Activated naive CD4-positive, alpha-beta T cell treated with Interleukin-2 at 50 U/mL for 16 hours (primary cell): ENCODE data around the gene ALDH3A2.
"Not testable (repeated sequence)": the region's sequence is repeated elsewhere in the genome, so short reads cannot be mapped to it uniquely, and the experiment has no call there.

Experiments
- DNase-seq: peaks from one replicate; pipeline ENCODE4 v3.0.0-alpha.2; 2020

Gene ALDH3A2

DNA sequence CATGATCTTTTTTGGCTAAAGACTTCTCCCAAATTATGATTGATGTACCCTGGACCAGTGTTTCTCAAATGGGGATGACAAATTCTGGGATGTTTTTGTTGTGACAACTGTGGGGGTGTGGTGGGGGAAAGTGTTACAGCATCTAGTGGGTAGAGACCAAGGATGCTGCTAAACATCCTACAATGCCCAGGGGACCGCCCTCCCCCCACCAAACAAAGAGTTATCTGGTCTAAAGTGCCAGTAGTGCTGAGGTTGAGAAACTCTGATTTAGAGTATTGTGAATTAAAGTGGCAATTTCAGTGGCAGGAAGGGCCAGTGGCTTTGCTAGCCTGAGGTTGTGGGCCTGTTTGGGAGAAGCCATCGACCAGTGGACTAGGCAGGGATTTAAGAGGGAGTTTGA, 34.6 kb downstream of the ALDH3A2 start:
- no peak for DNase-seq

GRCh38 chr17:19684909-19685580, 36.5 kb downstream of the ALDH3A2 start:
- DNase-seq = not testable (repeated sequence)

DNA sequence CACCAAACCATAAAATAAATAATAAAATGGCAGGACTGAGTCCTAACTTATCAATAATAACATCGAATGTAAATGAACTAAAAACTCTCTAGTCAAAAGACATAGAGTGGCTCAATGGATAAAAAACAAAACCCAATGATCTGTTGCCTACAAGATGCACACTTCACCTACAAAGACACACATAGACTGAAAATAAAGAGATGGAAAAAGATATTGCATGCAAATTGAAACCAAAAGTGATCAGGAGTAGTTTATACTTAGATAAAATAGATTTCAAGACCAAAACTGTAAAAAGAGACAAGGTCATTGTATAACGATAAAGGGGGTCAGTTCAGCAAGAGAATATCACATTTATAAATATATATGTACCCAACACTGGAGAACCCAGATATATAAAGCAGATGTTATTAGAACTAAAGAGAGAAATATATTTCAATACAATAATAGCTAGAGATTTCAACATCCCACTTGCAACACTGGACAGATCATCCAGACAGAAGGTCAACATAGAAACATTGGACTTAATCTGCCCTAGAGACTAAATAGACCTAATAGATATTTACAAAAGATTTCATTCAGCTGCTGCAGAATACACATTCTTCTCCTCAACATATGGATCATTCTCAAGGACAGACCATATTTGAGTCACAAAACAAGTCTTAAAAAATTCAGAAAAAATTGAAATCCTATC, 38.0 kb downstream of the ALDH3A2 start:
- no peak for DNase-seq

DNA sequence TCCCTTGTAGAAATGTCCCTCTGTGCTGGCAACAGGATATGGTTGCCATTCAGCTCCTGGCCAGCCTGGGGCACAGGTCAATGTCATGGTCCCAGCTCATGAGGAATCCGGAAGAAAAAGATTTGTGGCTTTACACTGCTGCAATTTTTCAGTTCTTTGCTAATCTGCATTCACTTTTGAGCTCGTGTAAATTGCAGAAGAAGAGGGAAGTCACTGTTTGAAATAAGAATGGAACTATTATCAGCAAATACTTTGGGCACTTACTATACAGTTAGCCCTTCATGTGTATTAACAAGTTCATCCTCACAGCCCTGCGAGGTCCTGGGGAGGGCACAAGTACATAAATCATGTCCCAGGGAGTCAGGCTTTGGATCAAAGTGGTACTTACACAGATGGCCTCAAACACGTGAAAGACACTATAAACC, 53.7 kb downstream of the ALDH3A2 start:
- no peak for DNase-seq

GRCh38 chr17:19703106-19703827, 54.7 kb downstream of the ALDH3A2 start:
- DNase-seq = no peak

- no peak for DNase-seq
These were observed 55.5 kb downstream of the ALDH3A2 start for GRCh38 chr17:19703828-19704613.

DNA sequence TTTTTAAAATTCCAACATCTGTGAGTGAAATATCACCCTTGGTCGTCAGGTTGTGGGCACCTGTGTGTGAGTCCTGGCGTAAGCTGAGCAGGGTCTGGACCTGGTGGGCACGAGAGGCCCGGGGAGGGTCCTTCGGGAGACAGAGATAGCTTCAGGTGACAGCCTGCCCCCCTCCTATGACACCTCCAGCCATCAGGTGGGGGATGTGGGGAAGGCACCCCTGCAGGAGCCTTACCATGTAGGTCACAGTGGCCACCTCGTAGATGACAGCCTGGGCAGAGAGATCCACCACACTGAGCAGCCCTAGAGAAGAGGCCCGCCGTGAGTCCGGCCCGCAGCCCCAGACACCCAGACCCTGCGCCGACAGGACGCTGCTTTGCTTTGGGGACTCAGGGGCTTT, 56.6 kb downstream of the ALDH3A2 start:
- no peak for DNase-seq

DNA sequence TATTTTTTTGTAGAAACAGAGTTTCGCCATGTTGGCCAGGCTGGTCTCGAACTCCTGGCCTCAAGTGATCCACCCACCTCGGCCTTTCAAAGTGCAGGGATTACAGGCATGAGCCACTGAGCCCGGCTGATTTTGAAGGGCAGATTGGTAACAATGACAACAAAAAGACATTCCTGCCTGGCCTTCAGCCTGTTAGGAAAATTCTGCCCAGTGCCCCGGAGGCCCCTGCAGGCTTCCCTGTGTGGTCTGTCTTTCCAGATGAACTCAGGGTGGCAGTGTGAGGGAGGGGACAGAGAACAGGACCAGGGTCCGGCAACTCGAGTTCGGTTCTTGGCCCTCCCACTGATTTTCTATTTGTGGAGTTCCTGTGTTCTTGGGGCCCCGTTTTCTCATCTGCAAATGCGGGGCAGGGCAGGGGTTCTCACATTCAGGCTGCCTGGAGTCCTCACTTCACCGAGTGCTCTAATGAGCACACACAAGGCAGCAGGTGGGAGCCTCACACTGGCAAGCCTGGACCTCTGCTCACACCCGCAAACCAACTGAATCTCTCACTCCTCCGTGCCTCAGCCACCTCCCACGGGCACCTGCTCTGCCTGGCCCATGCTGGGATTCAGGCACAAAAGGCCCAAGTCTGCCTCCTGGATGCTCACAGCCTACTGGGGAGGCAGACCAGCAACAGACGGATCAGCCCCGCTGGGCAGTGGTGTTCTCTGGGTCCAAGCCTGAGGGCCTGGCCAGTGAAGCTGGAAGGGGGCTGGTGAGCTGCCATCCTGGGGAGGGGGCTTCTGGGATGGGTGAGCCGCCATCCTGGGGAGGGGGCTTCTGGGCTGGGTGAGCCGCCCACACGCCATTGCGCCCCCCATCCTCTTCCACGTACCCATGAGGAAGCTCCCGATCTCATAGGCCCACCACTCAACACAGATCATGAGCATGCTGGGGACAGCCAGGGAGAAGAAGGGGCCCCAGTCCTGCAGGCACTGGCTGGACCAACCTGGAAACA, 57.5 kb downstream of the ALDH3A2 start:
- DNase-seq = no peak

GRCh38 chr17:19706791-19707727, 58.5 kb downstream of the ALDH3A2 start:
- no peak for DNase-seq

DNA sequence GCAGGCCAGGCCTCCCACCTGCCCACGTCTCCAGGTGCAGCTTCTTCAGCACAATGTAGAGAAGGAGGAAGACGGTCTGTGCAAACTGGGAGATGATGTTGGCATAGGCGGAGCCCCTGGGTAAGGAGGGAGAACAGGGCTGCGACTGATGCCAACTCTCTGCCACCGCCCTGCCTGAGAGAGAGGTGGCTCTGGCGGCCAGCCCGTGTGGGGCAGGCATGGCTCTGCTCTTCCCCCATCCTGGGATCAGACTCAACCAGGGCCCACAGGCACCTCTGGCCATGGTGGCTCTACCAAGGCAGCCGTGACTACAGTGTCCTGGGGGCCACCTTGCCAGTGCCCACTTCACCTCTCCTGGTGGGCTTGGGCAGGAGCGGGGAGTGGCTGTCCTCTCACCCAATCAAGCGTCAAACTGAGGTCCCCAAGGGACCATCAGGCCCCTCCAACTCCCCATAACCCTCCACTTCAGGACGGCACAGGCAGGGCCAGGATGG, 59.2 kb downstream of the ALDH3A2 start:
- no peak for DNase-seq

DNA sequence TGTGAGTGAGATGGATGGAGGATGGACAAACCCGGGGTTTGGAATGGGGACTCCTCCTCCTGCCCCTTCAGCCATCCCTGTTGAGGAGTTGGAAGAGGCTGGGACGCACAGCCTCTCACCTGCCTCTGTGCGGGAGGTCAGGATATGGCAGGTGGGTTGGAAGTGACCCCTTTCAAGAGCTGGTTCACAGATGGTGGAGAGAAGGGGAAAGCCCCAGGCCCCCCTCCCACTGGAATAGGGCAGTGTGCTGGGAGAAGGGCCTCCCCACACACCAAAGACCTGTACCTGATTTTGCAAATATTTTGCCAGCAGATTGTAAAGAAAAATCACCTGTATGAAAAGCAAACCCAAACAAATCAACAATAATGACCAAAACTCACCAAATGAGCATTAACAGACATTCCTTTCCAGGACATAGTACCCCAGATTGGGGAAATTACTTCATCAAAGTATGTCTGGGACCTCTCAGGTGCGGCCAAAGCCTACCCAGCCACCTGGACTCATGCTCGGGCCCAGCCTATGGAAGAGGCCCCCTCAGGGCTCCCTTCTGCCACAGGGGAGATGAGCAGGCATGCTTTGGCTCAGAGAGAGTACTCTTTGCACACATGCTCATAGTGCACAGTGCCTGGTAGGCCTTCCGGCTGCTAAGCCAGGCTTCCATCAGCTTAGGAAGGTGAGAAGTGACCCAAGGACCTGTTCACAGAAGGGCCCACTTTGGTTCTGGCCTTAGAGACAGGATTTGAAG, 60.1 kb downstream of the ALDH3A2 start:
- no peak for DNase-seq

DNA sequence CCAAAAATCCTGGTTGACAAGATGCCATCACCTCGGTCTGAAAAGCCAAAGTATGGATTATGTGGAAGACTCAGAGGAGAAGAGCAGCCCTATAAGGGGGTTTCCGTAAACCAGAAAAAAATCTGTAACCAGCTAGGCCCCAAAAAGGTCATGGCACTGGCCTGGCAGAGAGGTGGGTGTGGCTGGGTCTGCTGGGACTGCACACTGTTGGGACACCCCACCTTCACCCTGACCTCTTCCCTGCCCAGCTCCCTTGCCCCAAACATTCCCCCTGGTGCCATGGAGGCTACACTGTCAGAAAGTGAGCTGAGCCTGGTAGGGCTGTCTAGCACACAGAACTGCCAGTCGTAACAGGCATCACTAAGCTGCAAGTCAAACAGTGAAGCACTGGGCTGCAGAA, 61.3 kb downstream of the ALDH3A2 start:
- DNase-seq = no peak

- DNase-seq = no peak
These were observed 64.0 kb downstream of the ALDH3A2 start for GRCh38 chr17:19712436-19713004.

DNA sequence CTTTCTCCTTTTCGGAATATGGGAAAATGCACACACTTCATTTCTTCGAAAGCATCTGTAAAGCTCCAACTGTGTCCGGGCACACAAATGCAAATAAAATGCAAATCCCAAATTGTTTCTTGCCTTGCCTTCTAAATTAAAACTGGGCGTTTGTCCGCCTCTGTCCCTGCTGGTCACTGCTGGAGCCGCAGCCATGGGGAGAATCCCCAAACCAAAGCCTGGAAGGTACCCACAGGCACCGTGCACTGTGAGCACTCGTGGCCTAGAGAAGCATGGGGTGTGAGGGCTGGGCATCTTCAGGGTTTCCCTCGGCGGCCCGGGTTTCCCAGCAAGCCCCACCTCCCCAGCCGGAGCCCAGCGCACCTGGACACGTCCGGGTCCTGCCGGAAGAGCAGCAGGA, 64.9 kb downstream of the ALDH3A2 start:
- DNase-seq = no peak

GRCh38 chr17:19713901-19714361, 65.4 kb downstream of the ALDH3A2 start:
- no peak for DNase-seq

- no peak for DNase-seq
These were observed 66.2 kb downstream of the ALDH3A2 start for GRCh38 chr17:19714542-19715411.

DNA sequence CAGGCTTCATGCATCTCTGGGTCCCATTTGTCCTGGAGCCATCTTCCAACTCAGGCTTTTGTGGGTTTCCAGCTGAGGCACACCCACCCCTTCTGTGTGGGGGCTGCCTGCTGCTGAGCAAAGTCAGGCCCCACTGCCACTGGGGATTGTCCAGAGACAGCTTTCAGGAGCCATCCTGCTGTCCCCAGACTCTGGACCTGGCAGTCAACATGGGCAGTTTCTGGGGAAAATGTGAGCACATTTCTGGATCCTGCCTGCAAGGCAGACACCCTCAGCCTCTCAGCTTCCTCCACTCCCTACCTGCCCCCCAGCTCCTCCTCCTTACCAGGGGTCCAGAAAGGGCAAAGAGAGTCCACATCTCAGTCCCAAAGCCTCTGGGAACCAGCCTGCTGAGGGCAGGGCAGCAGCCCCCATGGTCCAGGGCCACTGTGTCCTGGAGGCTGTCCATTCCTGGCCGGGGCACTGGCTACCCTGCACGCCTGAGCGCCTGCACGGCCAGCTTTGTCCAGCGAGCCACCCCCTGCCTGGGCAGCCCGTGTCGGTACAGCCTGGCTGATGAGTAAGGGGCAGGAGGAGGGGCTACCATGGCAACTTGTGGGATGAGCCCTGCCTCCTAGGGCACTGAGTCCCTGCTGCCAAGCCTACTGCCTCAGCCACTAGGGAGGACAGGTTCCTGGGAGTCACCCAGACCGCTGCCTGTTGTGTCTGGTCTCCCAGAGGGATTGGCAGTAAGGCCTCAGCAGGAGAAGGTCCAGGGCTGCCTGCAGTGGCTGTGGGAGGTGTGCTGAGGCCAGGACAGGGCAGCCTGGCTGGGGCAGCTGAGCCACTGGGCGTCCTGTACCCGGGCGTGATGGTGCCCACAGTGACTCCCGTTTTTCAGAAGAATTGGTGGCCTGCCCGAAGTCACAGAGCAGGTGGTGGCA, 67.8 kb downstream of the ALDH3A2 start, which contains the start of gene SLC47A2:
TSS of gene SLC47A2 (minus strand) at position 477 of the 923 bp plus-strand sequence. CDS start at position 448, 29 bp downstream.
- DNase-seq = no peak
